ENCODE measurements around the gene MTLN. TPM values are rescaled to one million over a fixed set of nuclear protein-coding genes. Genes with fewer than 3 reads are reported as not detected.

MTLN gene
- total and polyA plus RNA-seq, 2 of the 8 experiments (the other 6 are each of a cell fraction or from before 2014, with no cell fraction given), result 38.6 to 104 TPM

DNA sequence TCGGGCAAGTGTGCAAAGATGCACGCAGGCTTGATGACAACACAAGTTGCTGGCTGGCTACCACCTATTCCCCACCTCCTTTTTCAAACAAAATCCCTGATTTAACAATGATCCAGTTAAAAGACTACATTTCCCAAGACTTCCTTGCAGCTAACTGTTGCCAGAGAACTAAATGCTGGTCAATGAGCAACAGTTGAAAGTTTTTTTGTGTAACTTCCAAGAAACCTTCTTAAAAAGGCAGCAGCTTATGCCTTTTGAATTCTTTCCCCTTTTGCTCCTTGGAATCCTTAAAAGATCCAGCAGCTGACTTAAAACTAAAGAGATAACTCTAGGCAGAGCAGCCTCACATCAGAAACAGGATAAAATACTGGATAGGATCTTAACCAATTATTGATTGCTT lies 46.1 kb downstream of the MTLN start (continued):
- TF ChIP-seq, protein P1, sequence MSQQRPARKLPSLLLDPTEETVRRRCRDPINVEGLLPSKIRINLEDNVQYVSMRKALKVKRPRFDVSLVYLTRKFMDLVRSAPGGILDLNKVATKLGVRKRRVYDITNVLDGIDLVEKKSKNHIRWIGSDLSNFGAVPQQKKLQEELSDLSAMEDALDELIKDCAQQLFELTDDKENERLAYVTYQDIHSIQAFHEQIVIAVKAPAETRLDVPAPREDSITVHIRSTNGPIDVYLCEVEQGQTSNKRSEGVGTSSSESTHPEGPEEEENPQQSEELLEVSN (IDR thresholded peaks at IDR 0.05), result no peak
- TF ChIP-seq, protein P2, sequence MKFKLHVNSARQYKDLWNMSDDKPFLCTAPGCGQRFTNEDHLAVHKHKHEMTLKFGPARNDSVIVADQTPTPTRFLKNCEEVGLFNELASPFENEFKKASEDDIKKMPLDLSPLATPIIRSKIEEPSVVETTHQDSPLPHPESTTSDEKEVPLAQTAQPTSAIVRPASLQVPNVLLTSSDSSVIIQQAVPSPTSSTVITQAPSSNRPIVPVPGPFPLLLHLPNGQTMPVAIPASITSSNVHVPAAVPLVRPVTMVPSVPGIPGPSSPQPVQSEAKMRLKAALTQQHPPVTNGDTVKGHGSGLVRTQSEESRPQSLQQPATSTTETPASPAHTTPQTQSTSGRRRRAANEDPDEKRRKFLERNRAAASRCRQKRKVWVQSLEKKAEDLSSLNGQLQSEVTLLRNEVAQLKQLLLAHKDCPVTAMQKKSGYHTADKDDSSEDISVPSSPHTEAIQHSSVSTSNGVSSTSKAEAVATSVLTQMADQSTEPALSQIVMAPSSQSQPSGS (IDR thresholded peaks at IDR 0.05; ENCODE audit: low read length), result no peak

Other genes with a start within 250 kb of the MTLN start
- gene MALL, start 96.7 kb downstream of the MTLN start, total RNA-seq (2021; fragmentation: NEBNext Ultra II Directional; extraction: Animal tissue kit (Norgen Biotek cat#: 25700)), result 3.6 and 3.9 TPM in 2 replicates
- gene MALL, start 96.7 kb downstream of the MTLN start, polyA plus RNA-seq (2011; rRNA removed), result 7.9 and 8.0 TPM in 2 replicates
- 2.8 and 3.3 TPM in 2 replicates for gene NPHP1, start 7.5 kb downstream of the MTLN start, total RNA-seq (2021; fragmentation: NEBNext Ultra II Directional; extraction: Animal tissue kit (Norgen Biotek cat#: 25700))
- 0.74 and 1.4 TPM in 2 replicates for gene NPHP1, start 7.5 kb downstream of the MTLN start, polyA plus RNA-seq (2011; rRNA removed)

All from H1 (cell line).